ENCODE data around the gene NTSR1. TPM values are rescaled to one million over a fixed set of nuclear protein-coding genes. Genes with fewer than 3 reads are reported as not detected.

Gene NTSR1
- polyA plus RNA-seq, 1 donor, result 0.10 TPM

DNA sequence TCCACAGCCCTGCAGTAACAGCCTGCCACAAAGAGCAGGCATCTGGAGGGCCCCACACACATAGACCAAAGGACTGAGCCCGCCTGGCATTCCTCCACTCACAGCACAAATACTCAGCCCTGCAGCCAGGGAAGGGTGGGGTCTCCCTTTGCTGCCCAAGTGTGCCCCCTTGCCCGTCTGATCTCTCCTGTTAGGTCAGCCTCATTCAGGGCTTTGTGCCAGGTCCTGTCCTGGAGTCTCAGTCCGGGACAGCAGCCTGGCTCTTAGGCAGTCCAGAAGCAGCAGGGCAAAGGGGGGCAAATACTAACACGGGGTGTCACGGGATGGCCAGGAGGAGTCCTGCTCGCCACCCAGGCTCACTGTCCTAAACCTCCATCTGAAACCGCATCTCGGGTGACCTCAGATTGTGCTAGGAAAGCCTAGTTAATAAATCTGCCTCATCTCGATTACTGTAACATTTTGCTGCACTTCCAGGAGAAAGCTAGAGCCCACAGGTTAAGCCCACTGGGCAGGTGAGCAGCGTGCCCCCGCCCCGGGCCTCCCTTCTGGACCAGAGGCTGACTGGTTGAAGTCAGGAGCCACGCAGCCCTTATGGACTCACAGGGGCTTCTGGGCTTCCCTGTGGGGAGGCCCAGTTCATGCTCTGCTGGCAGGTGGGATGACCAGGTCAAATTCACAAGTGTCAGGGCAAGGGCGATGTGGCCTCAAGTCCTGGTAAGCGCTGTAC is 92.8 kb downstream of the NTSR1 start:
- no peak for DNase-seq (ENCODE audit: low read depth)

GRCh38 chr20:62802026-62802712 is 93.5 kb downstream of the NTSR1 start:
- no peak for DNase-seq (ENCODE audit: low read depth)

DNA sequence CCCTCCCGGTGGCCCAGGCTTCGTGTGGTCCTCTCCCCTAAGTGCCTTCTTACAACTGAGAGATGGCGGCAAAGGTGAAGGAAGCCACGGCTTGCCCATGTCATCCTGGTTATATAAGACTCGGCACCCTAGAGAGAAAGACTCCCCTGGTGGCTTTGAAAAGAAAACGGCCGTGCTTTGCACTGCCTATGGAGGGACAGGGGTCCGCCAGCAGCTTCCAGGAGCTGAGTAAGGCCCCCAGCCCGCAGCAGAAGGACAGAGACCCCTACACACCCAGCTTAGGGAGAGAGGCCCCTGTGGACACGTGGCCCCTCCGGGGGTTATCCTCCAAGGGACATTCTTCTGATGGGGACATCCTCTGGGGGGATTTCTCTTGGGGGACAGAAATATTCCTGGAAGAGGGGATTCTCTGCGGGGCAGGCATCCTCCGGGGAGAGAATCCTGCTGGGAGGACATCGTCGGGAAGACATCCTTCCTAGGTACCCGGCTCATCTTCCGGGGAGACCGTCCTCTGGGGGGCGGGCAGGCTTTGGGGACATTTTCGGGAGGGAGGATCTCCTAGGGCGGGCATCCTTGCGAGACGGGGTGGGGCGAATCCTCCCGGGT is 95.5 kb downstream of the NTSR1 start:
- DNase-seq (ENCODE audit: low read depth), result no peak

DNA sequence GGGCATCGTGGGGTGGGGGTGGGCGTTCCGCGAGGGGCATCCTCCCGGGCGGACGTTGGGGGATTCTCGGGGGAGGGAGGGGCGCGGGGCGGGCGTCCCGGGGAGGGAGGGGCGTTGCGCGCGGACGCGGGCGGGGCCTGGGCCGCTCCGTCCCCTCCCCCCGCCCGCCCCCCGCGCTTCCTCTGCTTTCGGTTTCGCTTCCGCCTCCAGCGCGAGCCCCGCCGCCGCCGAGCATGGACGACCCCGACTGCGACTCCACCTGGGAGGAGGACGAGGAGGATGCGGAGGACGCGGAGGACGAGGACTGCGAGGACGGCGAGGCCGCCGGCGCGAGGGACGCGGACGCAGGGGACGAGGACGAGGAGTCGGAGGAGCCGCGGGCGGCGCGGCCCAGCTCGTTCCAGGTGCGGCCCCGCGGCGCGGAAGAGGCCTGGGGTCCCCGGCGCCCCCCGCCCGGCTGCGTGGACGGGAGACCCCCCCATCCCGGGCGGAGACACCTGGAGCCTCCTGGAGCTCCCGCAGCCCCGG is 96.1 kb downstream of the NTSR1 start, which contains the start of gene OGFR:
TSS of gene OGFR (plus strand) at position 209 of the 528 bp plus-strand sequence. CDS start at position 234, 25 bp downstream.
- DNase-seq (ENCODE audit: low read depth), result no peak

DNA sequence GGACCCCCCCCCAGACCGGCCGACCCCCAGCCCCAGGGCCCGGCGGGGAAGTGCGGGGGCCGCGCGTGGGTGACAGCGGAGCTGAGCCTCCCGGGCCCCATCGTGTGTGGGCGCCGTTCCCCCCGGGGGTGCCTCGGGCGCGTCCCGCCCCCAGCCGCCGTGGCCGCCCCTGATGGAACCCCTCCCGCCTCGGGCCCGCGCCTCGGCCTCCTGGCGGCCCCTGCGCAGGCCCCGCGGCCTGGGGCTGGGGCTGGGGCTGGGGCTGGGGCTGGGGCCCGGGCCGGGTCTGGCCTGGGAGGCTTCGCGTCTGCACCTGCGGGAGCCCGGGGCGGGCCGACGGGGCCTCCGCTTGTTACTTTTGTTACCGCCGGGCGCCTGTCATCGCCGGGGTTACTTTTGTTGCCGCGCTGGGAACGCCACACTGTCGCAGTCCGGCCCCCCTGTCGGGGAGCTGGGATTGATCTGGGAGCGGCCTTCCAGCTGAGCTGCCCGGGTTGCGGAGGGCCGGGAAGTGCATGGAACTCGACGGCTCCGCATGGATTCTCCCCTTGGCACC is 96.6 kb downstream of the NTSR1 start:
- DNase-seq (ENCODE audit: low read depth), result no peak

DNA sequence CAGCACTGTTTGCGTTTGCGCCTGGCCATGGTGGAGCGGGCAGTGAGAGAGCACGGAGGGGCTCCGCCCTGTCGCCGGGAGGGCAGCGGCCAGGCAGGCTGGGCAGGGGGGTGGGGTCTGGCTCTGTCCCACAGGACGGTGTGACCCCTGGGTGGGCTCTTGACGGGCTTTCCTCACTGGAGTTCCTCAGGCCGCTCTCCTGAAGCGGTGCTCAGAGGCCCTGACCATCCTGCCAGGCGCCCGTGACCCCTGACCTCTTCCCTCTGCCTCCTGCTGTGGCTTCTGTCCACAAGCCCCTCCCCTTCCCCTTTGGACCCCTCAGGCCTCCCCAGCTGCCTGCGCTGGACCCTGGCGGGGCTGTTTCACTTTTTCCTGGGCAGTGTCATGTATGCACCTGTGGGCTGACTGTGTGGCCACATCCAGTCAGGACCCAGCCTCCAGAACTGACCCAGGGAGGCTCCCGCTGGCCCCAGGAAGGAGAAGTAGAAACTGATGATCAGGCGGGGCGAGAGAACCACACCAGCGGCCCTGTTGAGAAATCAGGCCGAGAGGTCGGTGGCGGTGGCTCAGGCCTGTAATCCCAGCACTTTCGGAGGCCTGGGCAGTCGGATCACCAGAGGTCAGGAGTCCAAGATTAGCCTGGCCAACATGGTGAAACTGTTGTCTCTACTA is 97.2 kb downstream of the NTSR1 start:
- no peak for DNase-seq (ENCODE audit: low read depth)

DNA sequence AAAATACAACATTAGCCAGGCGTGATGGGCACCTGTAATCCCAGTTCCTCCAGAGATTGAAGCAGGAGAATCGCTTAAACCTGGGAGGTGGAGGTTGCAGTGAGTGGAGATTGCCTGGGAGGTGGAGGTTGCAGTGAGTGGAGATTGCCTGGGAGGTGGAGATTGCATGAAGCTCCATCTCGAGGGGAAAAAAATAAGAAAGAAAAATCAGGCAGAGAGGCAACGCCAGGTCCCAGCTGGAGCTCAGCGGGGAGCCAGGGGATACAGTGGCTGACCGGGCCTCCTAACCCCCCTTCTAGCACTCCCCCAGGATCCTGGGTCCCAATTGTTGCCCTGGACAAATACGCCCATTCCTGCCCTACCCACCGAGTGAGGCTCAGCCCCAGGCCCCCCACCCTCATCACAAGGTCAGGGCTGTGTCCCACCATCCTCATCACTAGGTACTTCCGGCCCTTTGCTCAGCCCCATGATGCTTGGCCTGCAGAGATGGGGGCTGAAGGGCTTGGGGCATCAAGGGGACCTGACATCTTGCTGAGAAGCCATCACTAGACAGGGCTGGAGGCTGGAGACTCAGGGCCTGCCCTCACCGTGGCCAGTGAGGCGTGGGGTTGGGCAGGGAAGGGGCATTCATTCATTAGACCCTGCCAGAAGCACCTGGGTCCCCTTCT is 97.9 kb downstream of the NTSR1 start:
- no peak for DNase-seq (ENCODE audit: low read depth)

DNA sequence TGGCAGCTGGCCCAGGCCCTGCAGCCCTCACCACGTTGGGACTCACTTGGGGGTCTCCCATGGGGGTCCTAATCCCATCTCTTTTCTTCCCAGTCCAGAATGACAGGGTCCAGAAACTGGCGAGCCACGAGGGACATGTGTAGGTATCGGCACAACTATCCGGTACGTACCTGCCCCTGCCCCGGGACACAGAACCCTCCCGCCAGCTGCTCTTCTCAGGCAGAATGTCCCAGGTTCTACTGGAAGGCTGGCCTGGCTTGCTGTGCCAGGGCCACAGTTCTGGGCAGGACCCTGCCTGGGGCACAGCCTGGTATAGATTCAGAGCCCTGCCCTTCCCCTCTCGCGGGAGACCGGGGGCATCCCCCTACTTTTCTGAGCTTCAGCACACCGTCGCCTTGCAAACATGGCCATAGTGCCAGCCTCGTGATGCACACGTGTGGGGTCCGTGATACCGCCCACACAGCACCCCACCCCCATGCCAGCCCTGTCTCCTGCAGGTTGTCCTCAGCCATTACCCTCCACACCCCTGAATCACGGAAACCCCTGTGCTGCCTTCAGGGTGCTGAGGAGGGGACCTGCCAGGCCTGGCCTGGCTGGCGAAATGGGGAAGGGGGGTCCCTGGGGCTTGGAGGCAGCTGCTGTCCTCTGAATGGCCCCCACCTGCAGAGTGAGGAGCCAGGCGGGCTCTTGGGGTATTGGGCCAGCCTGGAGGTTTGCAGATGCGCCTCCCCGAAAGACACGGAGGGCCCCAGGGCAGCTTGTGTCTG is 99.0 kb downstream of the NTSR1 start:
- DNase-seq (ENCODE audit: low read depth), result no peak

GRCh38 chr20:62808211-62808865 is 99.7 kb downstream of the NTSR1 start:
- DNase-seq (ENCODE audit: low read depth), result no peak

GRCh38 chr20:62809530-62810428 is 101.1 kb downstream of the NTSR1 start:
- no peak for DNase-seq (ENCODE audit: low read depth)

- DNase-seq (ENCODE audit: low read depth), result no peak
Measured at GRCh38 chr20:62811320-62811719, 102.7 kb downstream of the NTSR1 start.

GRCh38 chr20:62811720-62812119 is 103.1 kb downstream of the NTSR1 start:
- no peak for DNase-seq (ENCODE audit: low read depth)

Other genes starting within 250 kb of the NTSR1 start
- gene GATA5, start 232.8 kb upstream of the NTSR1 start, polyA plus RNA-seq (ENCODE audit: insufficient read length), result 0.09 TPM
- gene SLCO4A1, start 66.3 kb upstream of the NTSR1 start, polyA plus RNA-seq (ENCODE audit: insufficient read length), result 0.30 TPM
- 9.7 TPM for gene MRGBP, start 87.6 kb downstream of the NTSR1 start, polyA plus RNA-seq (ENCODE audit: insufficient read length)
- 14.7 TPM for gene OGFR, start 96.0 kb downstream of the NTSR1 start, polyA plus RNA-seq (ENCODE audit: insufficient read length)
- 6.1 TPM for gene COL9A3, start 108.2 kb downstream of the NTSR1 start, polyA plus RNA-seq (ENCODE audit: insufficient read length)
- 7.6 TPM for gene TCFL5, start 153.0 kb downstream of the NTSR1 start, polyA plus RNA-seq (ENCODE audit: insufficient read length)
- 33.3 TPM for gene DIDO1, start 217.7 kb downstream of the NTSR1 start, polyA plus RNA-seq (ENCODE audit: insufficient read length)
- gene GID8, start 229.3 kb downstream of the NTSR1 start, polyA plus RNA-seq (ENCODE audit: insufficient read length), result 29.0 TPM
- gene SLC17A9, start 243.9 kb downstream of the NTSR1 start, polyA plus RNA-seq (ENCODE audit: insufficient read length), result 0.54 TPM

All from forelimb muscle (tissue), 1 donor.